Measurements from ENCODE around the gene STRN4. TPM values are rescaled to one million over a fixed set of nuclear protein-coding genes. Genes with fewer than 3 reads are reported as not detected.
A peak's percentile ranks its signal among the peaks of the same experiment; 100 is the strongest.

The STRN4 gene
- total RNA-seq, 2 experiments from 2014 or later = 52.5 to 63.5 TPM

- POLR2A ChIA-PET = interaction anchor here (0.7 to 2.1 kb wide), 5 partner anchors 11 to 68 kb away, joined by 3 to 8 read pairs (median 5); partner anchors contain the start of gene SLC1A5
- H3K4me1 Mint-ChIP-seq (ENCODE audit: low read depth) = peaks cover 8% of the 10 kb centered on the region
Measured at GRCh38 chr19:46753420-46754155, 7.3 kb upstream of the STRN4 start.

GRCh38 chr19:46748325-46749109 is 2.3 kb upstream of the STRN4 start:
- no peak overlapping the region for H3K27ac Mint-ChIP-seq
- ChIA-PET POLR2A (interaction anchor here (1.1 to 2.1 kb wide), 3 partner anchors 36 to 71 kb away, joined by 3 to 4 read pairs (median 3); no protein-coding TSS in a partner anchor), CTCF (interaction anchor here (0.8 to 11.0 kb wide), 21 partner anchors 9 to 221 kb away, joined by 3 to 147 read pairs (median 4); partner anchors contain the start of gene AP2S1)
- intact Hi-C loops (cut with micrococcal nuclease) = no loop called here
- H3K9me3 Mint-ChIP-seq = no peaks in the 10 kb centered on the region
- H3K4me1 Mint-ChIP-seq (ENCODE audit: low read depth) = peaks cover 30% of the 10 kb centered on the region
- TF ChIP-seq CTCF (IDR thresholded peaks at IDR 0.05) = peak; percentile 83
- no peak for ATAC-seq
- DNase-seq = peak; percentile 88
- no peaks in the 10 kb centered on the region for H3K27me3 Mint-ChIP-seq
- peaks cover 8% of the 10 kb centered on the region for H3K36me3 Mint-ChIP-seq (ENCODE audit: low read depth)
- peak overlapping the region; percentile 7 for H3K4me3 Mint-ChIP-seq

More at GRCh38 chr19:46753420-46754155, 7.3 kb upstream of the STRN4 start:
- no peaks in the 10 kb centered on the region for H3K9me3 Mint-ChIP-seq
- no peak overlapping the region for H3K27ac Mint-ChIP-seq
- no peak overlapping the region for H3K4me3 Mint-ChIP-seq
- TF ChIP-seq CTCF (IDR thresholded peaks at IDR 0.05) = peak; percentile 13
- H3K36me3 Mint-ChIP-seq (ENCODE audit: low read depth) = peaks cover 11% of the 10 kb centered on the region
- intact Hi-C loops (cut with micrococcal nuclease) = no loop called here
- CTCF ChIA-PET = interaction anchor here (0.6 to 11.0 kb wide), 38 partner anchors 8 to 353 kb away, joined by 3 to 147 read pairs (median 4); partner anchors contain the start of genes AP2S1, DACT3 and FKRP
- H3K27me3 Mint-ChIP-seq = no peaks in the 10 kb centered on the region
- ATAC-seq (peak; percentile 92), DNase-seq (peak; percentile 85)

GRCh38 chr19:46745521-46746280 is 549 bp downstream of the STRN4 start, which contains the start of gene FKRP:
Gene FKRP (plus strand): TSS chr19:46746057. CDS start chr19:46755451, 9,394 bp downstream.
- intact Hi-C loops (cut with micrococcal nuclease) = no loop called here
- peak within 1 kb of the TSS; percentile 91 for H3K4me3 Mint-ChIP-seq
- ChIA-PET CTCF (interaction anchor here (0.6 to 3.5 kb wide), 7 partner anchors 8 to 131 kb away, joined by 3 to 11 read pairs (median 8); no protein-coding TSS in a partner anchor), POLR2A (interaction anchor here (0.9 to 2.9 kb wide), 5 partner anchors 12 to 146 kb away, joined by 3 to 13 read pairs (median 4); no protein-coding TSS in a partner anchor)
- DNase-seq (no peak), ATAC-seq (peak; percentile 60)
- H3K36me3 Mint-ChIP-seq (ENCODE audit: low read depth) = peaks cover 11% of the 10 kb centered on the region
- peak within 1 kb of the TSS; percentile 88 for H3K27ac Mint-ChIP-seq
- H3K4me1 Mint-ChIP-seq (ENCODE audit: low read depth) = peaks cover 54% of the 10 kb centered on the region
- H3K27me3 Mint-ChIP-seq = no peaks in the 10 kb centered on the region
- H3K9me3 Mint-ChIP-seq = no peaks in the 10 kb centered on the region
- no peak for TF ChIP-seq CTCF (IDR thresholded peaks at IDR 0.05)

- peak overlapping the region; percentile 88 for H3K27ac Mint-ChIP-seq
- ATAC-seq = no peak
- H3K4me3 Mint-ChIP-seq = peak overlapping the region; percentile 91
- H3K27me3 Mint-ChIP-seq = no peaks in the 10 kb centered on the region
- peaks cover 59% of the 10 kb centered on the region for H3K4me1 Mint-ChIP-seq (ENCODE audit: low read depth)
- H3K9me3 Mint-ChIP-seq = no peaks in the 10 kb centered on the region
- peaks cover 12% of the 10 kb centered on the region for H3K36me3 Mint-ChIP-seq (ENCODE audit: low read depth)
- DNase-seq = no peak
- ChIA-PET POLR2A (interaction anchor here (0.6 to 2.9 kb wide), 8 partner anchors 11 to 145 kb away, joined by 3 to 13 read pairs (median 4); no protein-coding TSS in a partner anchor), CTCF (interaction anchor here (0.6 to 4.8 kb wide), 10 partner anchors 8 to 202 kb away, joined by 3 to 37 read pairs (median 6); no protein-coding TSS in a partner anchor)
- intact Hi-C loops (cut with micrococcal nuclease) = no loop called here
- TF ChIP-seq CTCF (IDR thresholded peaks at IDR 0.05) = no peak
Measured at GRCh38 chr19:46745030-46745429, 1.2 kb downstream of the STRN4 start.
